ENCODE results near the gene GOSR1. TPM values are rescaled to one million over a fixed set of nuclear protein-coding genes. Genes with fewer than 3 reads are reported as not detected.
"Not testable (repeated sequence)": the region's sequence is repeated elsewhere in the genome, so short reads cannot be mapped to it uniquely, and the experiment has no call there.

The GOSR1 gene
- total RNA-seq, 3 donors from 2014 or later (not counting 1 experiment from before 2014, with no cell fraction given), result 45.0 to 57.5 (median 54.4) TPM

GRCh38 chr17:30573603-30574175, 96.5 kb downstream of the GOSR1 start:
- ATAC-seq (no peak), DNase-seq (no peak)
- 77% methylated on average over 6 of the region's 8 CpGs for WGBS (ENCODE audit: insufficient coverage)
- Mint-ChIP-seq H3K36me3 (no peaks in the 10 kb centered on the region), H3K9me3 (no peaks in the 10 kb centered on the region), H3K4me1 (no peaks in the 10 kb centered on the region), H3K4me3 (no peak overlapping the region), H3K27ac (no peak overlapping the region), H3K27me3 (ENCODE audit: low read depth in 2 of 2) (peaks cover 0 to 10% of the 10 kb centered on the region in 2 donors)
- Histone ChIP-seq H3K4me1 (ENCODE audit: control insufficient read depth, insufficient read depth, low read length) (no peaks in the 10 kb centered on the region), H3K9me3 (ENCODE audit: control insufficient read depth, insufficient read depth, low read length) (no peaks in the 10 kb centered on the region), H3K27ac (ENCODE audit: low read length) (no peak overlapping the region), H3K27me3 (ENCODE audit: control insufficient read depth, insufficient read depth, low read length) (no peaks in the 10 kb centered on the region), H3K36me3 (ENCODE audit: control insufficient read depth, insufficient read depth, low read length) (no peaks in the 10 kb centered on the region), H3K4me3 (ENCODE audit: low read length) (no peak overlapping the region)
- no peak for TF ChIP-seq CTCF (IDR thresholded peaks at IDR 0.05)
- intact Hi-C loops (cut with micrococcal nuclease), result no loop called here

GRCh38 chr17:30574309-30574708, 97.1 kb downstream of the GOSR1 start:
- WGBS (ENCODE audit: insufficient coverage), result 84% methylated on average over 9 of the region's 9 CpGs
- intact Hi-C loops (cut with micrococcal nuclease), result not testable (repeated sequence)

GRCh38 chr17:30574806-30575205, 97.6 kb downstream of the GOSR1 start:
- ATAC-seq; H3K4me1 Mint-ChIP-seq; DNase-seq; H3K4me1 ChIP-seq (ENCODE audit: control insufficient read depth, insufficient read depth, low read length); H3K27me3 Mint-ChIP-seq (ENCODE audit: low read depth in 2 of 2); H3K36me3 Mint-ChIP-seq; H3K27ac Mint-ChIP-seq; H3K27ac ChIP-seq (ENCODE audit: low read length); H3K9me3 Mint-ChIP-seq; H3K9me3 ChIP-seq (ENCODE audit: control insufficient read depth, insufficient read depth, low read length); H3K4me3 ChIP-seq (ENCODE audit: low read length); intact Hi-C loops (cut with micrococcal nuclease); H3K4me3 Mint-ChIP-seq; H3K27me3 ChIP-seq (ENCODE audit: control insufficient read depth, insufficient read depth, low read length); H3K36me3 ChIP-seq (ENCODE audit: control insufficient read depth, insufficient read depth, low read length): not testable (repeated sequence)
- 85% methylated on average over 5 of the region's 10 CpGs for WGBS (ENCODE audit: insufficient coverage)

More at GRCh38 chr17:30574309-30574708, 97.1 kb downstream of the GOSR1 start:
- not testable (repeated sequence) for DNase-seq; H3K9me3 Mint-ChIP-seq; H3K36me3 ChIP-seq (ENCODE audit: control insufficient read depth, insufficient read depth, low read length); H3K4me3 ChIP-seq (ENCODE audit: low read length); H3K27ac Mint-ChIP-seq; H3K4me1 Mint-ChIP-seq; H3K4me3 Mint-ChIP-seq; H3K9me3 ChIP-seq (ENCODE audit: control insufficient read depth, insufficient read depth, low read length); ATAC-seq; H3K27me3 ChIP-seq (ENCODE audit: control insufficient read depth, insufficient read depth, low read length); H3K4me1 ChIP-seq (ENCODE audit: control insufficient read depth, insufficient read depth, low read length); H3K36me3 Mint-ChIP-seq; H3K27ac ChIP-seq (ENCODE audit: low read length)
- peaks cover 0 to 10% of the 10 kb centered on the region in 2 donors for H3K27me3 Mint-ChIP-seq (ENCODE audit: low read depth in 2 of 2)

DNA sequence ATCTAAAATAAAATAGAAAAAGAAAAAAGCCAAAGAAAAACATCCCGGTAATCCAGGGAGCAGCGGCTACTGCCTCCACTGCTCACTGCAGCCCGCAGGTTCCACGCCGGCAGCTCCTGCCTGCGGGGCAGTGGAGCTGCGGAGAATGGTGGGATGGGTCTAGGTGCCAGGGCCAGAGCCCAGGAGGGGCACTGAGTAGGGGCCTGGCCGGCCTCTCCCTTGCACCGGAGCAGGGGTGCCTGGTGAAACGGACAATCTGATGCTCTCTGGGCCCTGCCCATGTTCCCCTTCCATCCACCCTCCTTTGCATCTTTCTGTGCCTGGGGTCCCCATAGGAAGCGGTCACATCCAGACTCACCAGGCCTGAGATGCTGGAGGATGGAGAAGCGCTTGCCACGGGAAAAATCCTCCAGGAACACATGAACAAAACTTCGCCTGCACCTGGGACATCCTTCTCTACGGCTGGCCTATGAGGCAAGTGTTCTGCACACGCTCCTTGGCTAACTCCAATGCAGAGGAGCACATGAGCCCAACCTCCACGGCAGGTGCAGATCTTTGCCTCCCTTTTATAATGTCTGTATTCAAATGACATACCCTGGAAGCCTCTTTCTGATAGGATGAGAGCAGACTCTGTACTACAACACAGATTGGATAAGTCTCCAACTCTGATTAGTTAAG, 98.6 kb downstream of the GOSR1 start:
- H3K4me3 ChIP-seq (ENCODE audit: low read length); H3K27ac Mint-ChIP-seq; H3K27ac ChIP-seq (ENCODE audit: low read length); H3K36me3 ChIP-seq (ENCODE audit: control insufficient read depth, insufficient read depth, low read length); H3K4me1 Mint-ChIP-seq; H3K4me3 Mint-ChIP-seq; H3K4me1 ChIP-seq (ENCODE audit: control insufficient read depth, insufficient read depth, low read length); H3K27me3 ChIP-seq (ENCODE audit: control insufficient read depth, insufficient read depth, low read length); ATAC-seq; DNase-seq; H3K27me3 Mint-ChIP-seq (ENCODE audit: low read depth in 2 of 2); H3K9me3 ChIP-seq (ENCODE audit: control insufficient read depth, insufficient read depth, low read length); H3K9me3 Mint-ChIP-seq; intact Hi-C loops (cut with micrococcal nuclease); H3K36me3 Mint-ChIP-seq: not testable (repeated sequence)
- 92% methylated on average over 17 of the region's 17 CpGs for WGBS (ENCODE audit: insufficient coverage)

- intact Hi-C loops (cut with micrococcal nuclease), result no loop called here
- no peak for ATAC-seq
- Histone ChIP-seq H3K9me3 (ENCODE audit: control insufficient read depth, insufficient read depth, low read length) (no peaks in the 10 kb centered on the region), H3K36me3 (ENCODE audit: control insufficient read depth, insufficient read depth, low read length) (no peaks in the 10 kb centered on the region), H3K27ac (ENCODE audit: low read length) (no peak overlapping the region), H3K4me3 (ENCODE audit: low read length) (no peak overlapping the region), H3K27me3 (ENCODE audit: control insufficient read depth, insufficient read depth, low read length) (no peaks in the 10 kb centered on the region), H3K4me1 (ENCODE audit: control insufficient read depth, insufficient read depth, low read length) (no peaks in the 10 kb centered on the region)
- 95% methylated on average over 29 of the region's 30 CpGs for WGBS (ENCODE audit: insufficient coverage)
- Mint-ChIP-seq H3K4me3 (no peak overlapping the region), H3K4me1 (no peaks in the 10 kb centered on the region), H3K27ac (no peak overlapping the region), H3K27me3 (ENCODE audit: low read depth in 2 of 2) (peaks cover 0 to 7% of the 10 kb centered on the region in 2 donors), H3K9me3 (no peaks in the 10 kb centered on the region), H3K36me3 (no peaks in the 10 kb centered on the region)
- TF ChIP-seq CTCF (IDR thresholded peaks at IDR 0.05), result no peak
- no peak for DNase-seq
Measured at GRCh38 chr17:30576326-30576861, 99.2 kb downstream of the GOSR1 start.

All from natural killer cell (primary cell).